KMS-11 (cell line): ENCODE data around the gene SCGB3A2.

Experiments
- H2AFZ ChIP-seq: fragments of 200-600 bp; sonication (generic); 2 replicates; pipeline ENCODE4 v1.6.1; 2016; ENCODE audit warnings: antibody characterized with exemption, mixed run types, low read depth
- H3K27ac ChIP-seq: fragments of 200-600 bp; sonication (generic); 2 replicates; pipeline ENCODE4 v1.6.1; 2016; ENCODE audit warnings: mild to moderate bottlenecking, mixed run types
- H3K27me3 ChIP-seq: fragments of 200-600 bp; sonication (generic); 2 replicates; pipeline ENCODE4 v1.6.1; 2017; ENCODE audit warnings: mild to moderate bottlenecking, low read depth, mixed run types, moderate library complexity; ENCODE audit not compliant: insufficient read depth
- H3K36me3 ChIP-seq: fragments of 200-600 bp; sonication (generic); 2 replicates; pipeline ENCODE4 v1.6.1; 2017; ENCODE audit warnings: mild to moderate bottlenecking, mixed run types; ENCODE audit not compliant: insufficient read depth
- H3K4me1 ChIP-seq: fragments of 200-600 bp; sonication (generic); 2 replicates; pipeline ENCODE4 v1.6.1; 2016; ENCODE audit warnings: mild to moderate bottlenecking, low read depth, mixed run types; ENCODE audit not compliant: poor library complexity, severe bottlenecking
- H3K4me2 ChIP-seq: fragments of 200-600 bp; sonication (generic); 2 replicates; pipeline ENCODE4 v1.7.0; 2016; ENCODE audit warnings: mild to moderate bottlenecking, mixed run types
- H3K4me3 ChIP-seq: fragments of 200-600 bp; sonication (generic); IDR thresholded peaks from 2 replicates; pipeline ENCODE4 v1.6.1; 2017; ENCODE audit warnings: low read depth, low read length, mixed read lengths; ENCODE audit not compliant: insufficient read depth
- H3K79me2 ChIP-seq: fragments of 200-600 bp; sonication (generic); 2 replicates; pipeline ENCODE4 v1.6.1; 2016; ENCODE audit warnings: low read depth, mixed run types; ENCODE audit not compliant: insufficient read depth
- H3K9ac ChIP-seq: fragments of 200-600 bp; sonication (generic); 2 replicates; pipeline ENCODE4 v1.6.1; 2016; ENCODE audit warnings: mild to moderate bottlenecking, mixed run types
- H4K20me1 ChIP-seq: fragments of 200-600 bp; sonication (generic); 2 replicates; pipeline ENCODE4 v1.6.1; 2016; ENCODE audit warnings: mild to moderate bottlenecking, mixed run types; ENCODE audit not compliant: insufficient read depth
- TF ChIP-seq, protein P1 (sequence below): fragments of 200-600 bp; sonication (generic); conservative IDR thresholded peaks from 2 replicates; pipeline ENCODE4 v1.6.1; 2017; ENCODE audit warnings: low read depth, mild to moderate bottlenecking, antibody characterized with exemption, low read length, moderate library complexity, mixed read lengths

The SCGB3A2 gene

DNA sequence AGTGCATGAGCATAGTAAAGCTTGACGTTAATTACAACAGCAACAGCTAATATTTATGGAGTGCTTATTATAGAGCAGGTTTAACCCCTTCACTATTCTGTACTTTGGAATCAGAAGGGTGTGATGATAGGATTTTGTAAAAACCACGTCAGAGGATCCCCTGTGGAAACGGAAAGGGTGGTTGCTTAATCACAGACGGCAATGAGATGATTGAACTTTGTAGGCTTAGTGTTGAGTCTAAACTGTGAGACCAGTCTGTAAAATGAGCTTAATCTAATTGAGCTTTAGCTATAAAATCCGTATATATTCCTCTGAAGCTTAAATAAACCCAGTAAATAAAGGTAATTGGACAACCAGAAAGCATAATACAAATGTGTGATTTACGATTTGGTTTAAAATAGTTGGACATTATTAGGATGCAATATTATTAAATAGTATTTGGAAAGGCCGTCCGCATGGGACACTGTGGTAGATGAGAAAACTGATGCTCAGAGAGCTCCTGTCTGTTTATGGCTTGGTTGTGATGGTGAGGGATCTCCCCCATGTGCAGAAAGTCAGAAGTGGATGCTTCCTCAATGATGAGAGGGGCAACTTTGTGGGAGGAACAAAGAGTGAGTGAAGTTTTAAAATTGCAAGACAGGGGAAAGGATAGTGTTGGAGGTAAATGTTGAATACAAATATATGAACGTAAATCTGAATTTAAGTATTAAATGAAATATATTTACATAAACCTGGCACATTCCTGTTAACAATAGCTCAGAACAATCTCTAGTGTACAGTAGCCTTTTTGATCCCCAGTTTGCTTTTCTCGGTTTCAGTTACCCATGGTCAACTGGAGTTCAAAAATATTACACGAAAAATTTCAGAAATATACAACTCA lies 23.4 kb upstream of the SCGB3A2 start:
- Histone ChIP-seq H3K27ac (no peak overlapping the region), H3K79me2 (no peaks in the 10 kb centered on the region), H4K20me1 (no peaks in the 10 kb centered on the region), H3K4me1 (peaks cover 4% of the 10 kb centered on the region), H3K27me3 (no peaks in the 10 kb centered on the region), H3K9ac (no peak overlapping the region), H3K4me2 (no peak overlapping the region), H2AFZ (no peak overlapping the region), H3K36me3 (no peaks in the 10 kb centered on the region), H3K4me3 (no peak overlapping the region)
- TF ChIP-seq, protein P1, sequence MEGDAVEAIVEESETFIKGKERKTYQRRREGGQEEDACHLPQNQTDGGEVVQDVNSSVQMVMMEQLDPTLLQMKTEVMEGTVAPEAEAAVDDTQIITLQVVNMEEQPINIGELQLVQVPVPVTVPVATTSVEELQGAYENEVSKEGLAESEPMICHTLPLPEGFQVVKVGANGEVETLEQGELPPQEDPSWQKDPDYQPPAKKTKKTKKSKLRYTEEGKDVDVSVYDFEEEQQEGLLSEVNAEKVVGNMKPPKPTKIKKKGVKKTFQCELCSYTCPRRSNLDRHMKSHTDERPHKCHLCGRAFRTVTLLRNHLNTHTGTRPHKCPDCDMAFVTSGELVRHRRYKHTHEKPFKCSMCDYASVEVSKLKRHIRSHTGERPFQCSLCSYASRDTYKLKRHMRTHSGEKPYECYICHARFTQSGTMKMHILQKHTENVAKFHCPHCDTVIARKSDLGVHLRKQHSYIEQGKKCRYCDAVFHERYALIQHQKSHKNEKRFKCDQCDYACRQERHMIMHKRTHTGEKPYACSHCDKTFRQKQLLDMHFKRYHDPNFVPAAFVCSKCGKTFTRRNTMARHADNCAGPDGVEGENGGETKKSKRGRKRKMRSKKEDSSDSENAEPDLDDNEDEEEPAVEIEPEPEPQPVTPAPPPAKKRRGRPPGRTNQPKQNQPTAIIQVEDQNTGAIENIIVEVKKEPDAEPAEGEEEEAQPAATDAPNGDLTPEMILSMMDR = no peak

DNA sequence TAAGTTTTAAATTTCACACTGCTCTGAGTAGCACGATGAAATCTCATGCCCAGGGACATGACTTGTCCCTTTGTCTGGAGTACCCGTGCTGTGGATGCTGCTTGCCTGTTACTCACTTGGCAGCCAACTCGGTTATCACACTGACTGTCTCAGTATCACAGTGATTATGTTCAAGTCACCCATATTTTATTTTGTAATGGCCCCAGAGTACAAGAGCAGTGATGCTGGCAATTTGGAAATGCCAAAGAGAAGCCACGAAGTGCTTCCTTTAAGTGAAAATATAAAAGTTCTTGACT lies 22.8 kb upstream of the SCGB3A2 start:
- Histone ChIP-seq H3K27me3 (no peaks in the 10 kb centered on the region), H3K4me1 (peaks cover 4% of the 10 kb centered on the region), H3K36me3 (no peaks in the 10 kb centered on the region), H3K4me2 (no peak overlapping the region), H3K79me2 (no peaks in the 10 kb centered on the region), H3K4me3 (no peak overlapping the region), H3K27ac (no peak overlapping the region), H2AFZ (no peak overlapping the region), H4K20me1 (no peaks in the 10 kb centered on the region), H3K9ac (no peak overlapping the region)
- TF ChIP-seq, protein P1 = no peak

- Histone ChIP-seq H4K20me1 (no peaks in the 10 kb centered on the region), H3K36me3 (no peaks in the 10 kb centered on the region), H3K9ac (no peak overlapping the region), H3K79me2 (no peaks in the 10 kb centered on the region), H3K4me1 (peaks cover 4% of the 10 kb centered on the region), H2AFZ (no peak overlapping the region), H3K27me3 (no peaks in the 10 kb centered on the region), H3K4me2 (no peak overlapping the region), H3K27ac (no peak overlapping the region), H3K4me3 (no peak overlapping the region)
- TF ChIP-seq, protein P1 = no peak
Observed at GRCh38 chr5:147856801-147857200, 21.7 kb upstream of the SCGB3A2 start.

GRCh38 chr5:147857302-147858129 lies 21.0 kb upstream of the SCGB3A2 start:
- H3K9ac ChIP-seq = no peak overlapping the region
- H3K79me2 ChIP-seq = no peaks in the 10 kb centered on the region
- H3K36me3 ChIP-seq = no peaks in the 10 kb centered on the region
- H2AFZ ChIP-seq = no peak overlapping the region
- H3K4me3 ChIP-seq = no peak overlapping the region
- no peaks in the 10 kb centered on the region for H3K27me3 ChIP-seq
- TF ChIP-seq, protein P1 = peak; percentile 86
- no peaks in the 10 kb centered on the region for H4K20me1 ChIP-seq
- H3K4me2 ChIP-seq = 0 out of 2 replicates have a peak overlapping the region, but pooled peaks have one; percentile 6
- peaks cover 4% of the 10 kb centered on the region for H3K4me1 ChIP-seq
- H3K27ac ChIP-seq = no peak overlapping the region
